ENCODE measurements around the gene POU2F1.

GRCh38 chr1:167314671-167315070, 94.0 kb downstream of the POU2F1 start:
- TF ChIP-seq POLR2A (IDR thresholded peaks at IDR 0.05; ENCODE audit: borderline replicate concordance, extremely low read depth, insufficient read depth, insufficient read length) = no peak
- no peak for TF ChIP-seq EZH2 (IDR thresholded peaks at IDR 0.05)
- TF ChIP-seq, protein P1, sequence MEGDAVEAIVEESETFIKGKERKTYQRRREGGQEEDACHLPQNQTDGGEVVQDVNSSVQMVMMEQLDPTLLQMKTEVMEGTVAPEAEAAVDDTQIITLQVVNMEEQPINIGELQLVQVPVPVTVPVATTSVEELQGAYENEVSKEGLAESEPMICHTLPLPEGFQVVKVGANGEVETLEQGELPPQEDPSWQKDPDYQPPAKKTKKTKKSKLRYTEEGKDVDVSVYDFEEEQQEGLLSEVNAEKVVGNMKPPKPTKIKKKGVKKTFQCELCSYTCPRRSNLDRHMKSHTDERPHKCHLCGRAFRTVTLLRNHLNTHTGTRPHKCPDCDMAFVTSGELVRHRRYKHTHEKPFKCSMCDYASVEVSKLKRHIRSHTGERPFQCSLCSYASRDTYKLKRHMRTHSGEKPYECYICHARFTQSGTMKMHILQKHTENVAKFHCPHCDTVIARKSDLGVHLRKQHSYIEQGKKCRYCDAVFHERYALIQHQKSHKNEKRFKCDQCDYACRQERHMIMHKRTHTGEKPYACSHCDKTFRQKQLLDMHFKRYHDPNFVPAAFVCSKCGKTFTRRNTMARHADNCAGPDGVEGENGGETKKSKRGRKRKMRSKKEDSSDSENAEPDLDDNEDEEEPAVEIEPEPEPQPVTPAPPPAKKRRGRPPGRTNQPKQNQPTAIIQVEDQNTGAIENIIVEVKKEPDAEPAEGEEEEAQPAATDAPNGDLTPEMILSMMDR (IDR thresholded peaks at IDR 0.05 in 2 of 3, conservative IDR thresholded peaks at IDR 0.05 in 1 of 3; ENCODE audit: borderline replicate concordance in 1 of 3, insufficient read depth in 1 of 3, low read depth in 2 of 3, low read length in 2 of 3) = no peak
- no peak for TF ChIP-seq RAD21 (IDR thresholded peaks at IDR 0.05; ENCODE audit: low read depth)
- TF ChIP-seq SP1 (IDR thresholded peaks at IDR 0.05; ENCODE audit: low read depth) = no peak
- no peak for TF ChIP-seq ZBTB33 (IDR thresholded peaks at IDR 0.05; ENCODE audit: extremely low read depth, insufficient replicate concordance, low read length)
- no peak for TF ChIP-seq POLR2AphosphoS5 (IDR thresholded peaks at IDR 0.05; ENCODE audit: low read depth, low read length)
- no peak for TF ChIP-seq SRF (IDR thresholded peaks at IDR 0.05; ENCODE audit: low read depth)
- TF ChIP-seq EZH2phosphoT487 (IDR thresholded peaks at IDR 0.05; ENCODE audit: borderline replicate concordance) = no peak
- TF ChIP-seq ZNF274 (IDR thresholded peaks at IDR 0.05; ENCODE audit: low read depth, low read length) = no peak
- TF ChIP-seq JUND (IDR thresholded peaks at IDR 0.05) = no peak

Data from HCT116 (cell line).